ENCODE results near the gene RMC1.
A peak's percentile ranks its signal among the peaks of the same experiment; 100 is the strongest.

GRCh38 chr18:23515911-23516546 is 12.7 kb downstream of the RMC1 start:
- no peak for TF ChIP-seq POLR2A (IDR thresholded peaks at IDR 0.05; ENCODE audit: low read depth)
- peak; percentile 13 to 56 for TF ChIP-seq POLR2AphosphoS5 (IDR thresholded peaks at IDR 0.05)
